H1 (cell line): Measurements from ENCODE around the gene TIMP3. TPM values are rescaled to one million over a fixed set of nuclear protein-coding genes. Genes with fewer than 3 reads are reported as not detected.

Source experiments
- CTCF ChIA-PET: fragments of 300-600 bp; sonication (Branson Sonifier 250); formaldehyde crosslinking; loops from one replicate; lab custom pipeline; 2021; ENCODE audit not compliant: partially characterized antibody; lab: Charles Lee
- POLR2A ChIA-PET: fragments of 300-600 bp; sonication (Branson Sonifier 250); formaldehyde crosslinking; loops from one replicate; lab custom pipeline; 2021; ENCODE audit warnings: inconsistent platforms; ENCODE audit not compliant: partially characterized antibody; lab: Charles Lee
- DNase-seq, 2 experiments: peaks; one replicate each; pipeline versions ENCODE4 v3.0.0 to v3.0.0-alpha.2; 2010 to 2022; ENCODE audit warnings: low spot score in 2 of 2, low read depth in 1 of 2, mixed read lengths in 1 of 2
- FAIRE-seq: peaks from 2 replicates; lab custom pipeline; 2011; peaks lifted over from hg19 to GRCh38; lab: Jason Lieb, UNC
- H2AFZ ChIP-seq: 2 replicates; pipeline ENCODE4 v1.8.1; 2012; ENCODE audit warnings: low read length, inconsistent platforms
- H2AK5ac ChIP-seq: 2 replicates; pipeline ENCODE4 v1.6.1; 2013; ENCODE audit warnings: low read depth, low read length
- H2BK120ac ChIP-seq: replicated peaks from 2 replicates; pipeline ENCODE3; 2013; ENCODE audit warnings: low read depth, low read length, inconsistent platforms
- H2BK12ac ChIP-seq: 2 replicates; pipeline ENCODE4 v1.6.1; 2013; ENCODE audit warnings: low read depth, low read length
- H2BK15ac ChIP-seq: 2 replicates; pipeline ENCODE4 v1.6.1; 2013; ENCODE audit warnings: low read length
- H2BK20ac ChIP-seq: 2 replicates; pipeline ENCODE4 v1.6.1; 2013; ENCODE audit warnings: low read length
- H2BK5ac ChIP-seq: 2 replicates; pipeline ENCODE4 v1.6.1; 2013; ENCODE audit warnings: low read depth, low read length
- H3K14ac ChIP-seq: 2 replicates; pipeline ENCODE4 v1.6.1; 2013; ENCODE audit warnings: inconsistent platforms; ENCODE audit not compliant: insufficient read length
- H3K18ac ChIP-seq: 2 replicates; pipeline ENCODE4 v1.6.1; 2013; ENCODE audit warnings: low read length; ENCODE audit errors: extremely low read depth
- H3K23ac ChIP-seq: 2 replicates; pipeline ENCODE4 v1.6.1; 2013; ENCODE audit warnings: inconsistent platforms; ENCODE audit not compliant: insufficient read length
- H3K23me2 ChIP-seq: 2 replicates; pipeline ENCODE4 v1.6.1; 2013; ENCODE audit warnings: low read depth, low read length
- H3K27ac ChIP-seq: 2 replicates; pipeline ENCODE4 v1.6.1; 2011; ENCODE audit warnings: low read depth, low read length, inconsistent platforms
- H3K27me3 ChIP-seq, 4 experiments: replicated peaks in 1 of 4; 1 replicate in 1 of 4; 2 replicates in 3 of 4; pipeline versions ENCODE4 v1.6.1 to v1.8.1; 2011 to 2013; ENCODE audit warnings: low read length in 3 of 4, mild to moderate bottlenecking in 3 of 4, inconsistent platforms in 2 of 4, mixed read lengths in 2 of 4, moderate library complexity in 1 of 4; ENCODE audit not compliant: control insufficient read depth in 3 of 4, insufficient read depth in 3 of 4; ENCODE audit errors: extremely low read depth in 1 of 4
- H3K36me3 ChIP-seq, 4 experiments: 2 replicates each; pipeline versions ENCODE4 v1.6.1 to v1.8.1; 2011 to 2013; ENCODE audit warnings: mild to moderate bottlenecking in 4 of 4, low read length in 3 of 4, moderate library complexity in 2 of 4, control low read depth in 1 of 4, inconsistent platforms in 1 of 4; ENCODE audit not compliant: insufficient read depth in 4 of 4, control insufficient read depth in 2 of 4
- H3K4ac ChIP-seq: replicated peaks from 2 replicates; pipeline ENCODE3; 2013; ENCODE audit warnings: low read length, low read depth, mixed read lengths, inconsistent platforms; ENCODE audit not compliant: insufficient read length
- H3K4me1 ChIP-seq, 4 experiments: replicated peaks in 1 of 4; 1 replicate in 1 of 4; 2 replicates in 3 of 4; pipeline versions ENCODE4 v1.6.1 to v1.8.1; 2011 to 2013; ENCODE audit warnings: low read length in 3 of 4, inconsistent platforms in 2 of 4, mixed read lengths in 1 of 4; ENCODE audit not compliant: insufficient read depth in 4 of 4, control insufficient read depth in 3 of 4
- H3K4me2 ChIP-seq, 2 experiments: 2 replicates each; pipeline versions ENCODE4 v1.6.1 to v1.8.1; 2011 to 2013; ENCODE audit warnings: low read depth in 2 of 2, low read length in 2 of 2, control low read depth in 1 of 2, inconsistent platforms in 1 of 2, mild to moderate bottlenecking in 1 of 2; ENCODE audit not compliant: insufficient read depth in 1 of 2
- H3K4me3 ChIP-seq, 4 experiments: fragments of 200-600, 300-600 bp in 1 of 4; sonication (generic), shearing (Covaris generic), sonication (Bioruptor Twin) in 1 of 4; 2 replicates each; pipeline versions ENCODE4 v1.5.1 to v1.8.1; 2011 to 2016; ENCODE audit warnings: low read length in 4 of 4, low read depth in 3 of 4, control low read depth in 2 of 4, inconsistent platforms in 2 of 4, mild to moderate bottlenecking in 2 of 4, mixed read lengths in 1 of 4, moderate library complexity in 1 of 4; ENCODE audit not compliant: insufficient read depth in 2 of 4; ENCODE audit errors: extremely low read depth in 1 of 4
- H3K56ac ChIP-seq: replicated peaks from 2 replicates; pipeline ENCODE3; 2013; ENCODE audit warnings: low read depth, mild to moderate bottlenecking, mixed read lengths, low read length, inconsistent platforms; ENCODE audit not compliant: insufficient read length
- H3K79me1 ChIP-seq: 2 replicates; pipeline ENCODE4 v1.6.1; 2013; ENCODE audit warnings: low read depth, low read length, control low read depth
- H3K79me2 ChIP-seq, 2 experiments: 2 replicates each; pipeline versions ENCODE4 v1.6.1 to v1.8.1; 2012 to 2013; ENCODE audit warnings: low read length in 2 of 2, mild to moderate bottlenecking in 2 of 2, inconsistent platforms in 1 of 2; ENCODE audit not compliant: insufficient read depth in 2 of 2, control insufficient read depth in 1 of 2
- H3K9ac ChIP-seq, 4 experiments: replicated peaks in 1 of 4; 1 replicate in 1 of 4; 2 replicates in 3 of 4; pipeline versions ENCODE4 v1.6.1 to v1.8.1; 2011 to 2013; ENCODE audit warnings: low read depth in 3 of 4, low read length in 3 of 4, control low read depth in 2 of 4, mild to moderate bottlenecking in 2 of 4, moderate library complexity in 2 of 4, inconsistent platforms in 1 of 4; ENCODE audit errors: extremely low read depth in 1 of 4
- H3K9me3 ChIP-seq, 2 experiments: 2 replicates each; pipeline versions ENCODE4 v1.6.1 to v1.8.1; 2012 to 2013; ENCODE audit warnings: mild to moderate bottlenecking in 2 of 2, moderate library complexity in 2 of 2, control low read depth in 1 of 2, inconsistent platforms in 1 of 2, low read depth in 1 of 2, low read length in 1 of 2, mixed read lengths in 1 of 2; ENCODE audit not compliant: insufficient read depth in 2 of 2
- H4K20me1 ChIP-seq, 2 experiments: replicated peaks in 1 of 2; 2 replicates each; pipeline versions ENCODE3 to v1.8.1; 2011 to 2013; ENCODE audit warnings: inconsistent platforms in 2 of 2, low read length in 2 of 2, mild to moderate bottlenecking in 1 of 2; ENCODE audit not compliant: insufficient read depth in 2 of 2, control insufficient read depth in 1 of 2
- H4K5ac ChIP-seq: 2 replicates; pipeline ENCODE4 v1.6.1; 2013; ENCODE audit warnings: low read length, low read depth, mixed read lengths, inconsistent platforms; ENCODE audit not compliant: insufficient read length
- H4K8ac ChIP-seq: 2 replicates; pipeline ENCODE4 v1.8.0; 2013; ENCODE audit warnings: mild to moderate bottlenecking, moderate library complexity, low read length, inconsistent platforms; ENCODE audit not compliant: insufficient read depth; ENCODE audit errors: extremely low read depth
- H4K91ac ChIP-seq: replicated peaks from 2 replicates; pipeline ENCODE3; 2013; ENCODE audit warnings: low read length, mixed read lengths, inconsistent platforms; ENCODE audit not compliant: insufficient read length
- CBX5 ChIP-seq: fragments of 300-800, 300-1000 bp; sonication (generic); IDR thresholded peaks from 2 replicates; pipeline ENCODE4 v1.7.1; 2016; ENCODE audit warnings: antibody characterized with exemption, low read length, low read depth
- CHD2 ChIP-seq: IDR thresholded peaks from 2 replicates; pipeline ENCODE4 v1.6.1; 2012; ENCODE audit warnings: low read length, improper control_type of control experiment
- CREB1 ChIP-seq: IDR thresholded peaks from 2 replicates; pipeline ENCODE4 v1.6.1; 2012; ENCODE audit warnings: inconsistent platforms
- GTF2F1 ChIP-seq: IDR thresholded peaks from 2 replicates; pipeline ENCODE4 v1.6.1; 2012; ENCODE audit warnings: low read depth, low read length, improper control_type of control experiment, borderline replicate concordance
- HDAC6 ChIP-seq: IDR thresholded peaks from one replicate; pipeline ENCODE4 v1.7.1; 2012; ENCODE audit warnings: low read depth, mild to moderate bottlenecking, inconsistent platforms, low read length, moderate library complexity
- JUND ChIP-seq: IDR thresholded peaks from 2 replicates; pipeline ENCODE4 v1.6.1; 2011; ENCODE audit warnings: mild to moderate bottlenecking, improper control_type of control experiment, low read length
- NRF1 ChIP-seq: IDR thresholded peaks from 2 replicates; pipeline ENCODE4 v1.6.1; 2011; ENCODE audit warnings: mild to moderate bottlenecking, low read depth, low read length, improper control_type of control experiment
- PHF8 ChIP-seq: fragments of 200-600 bp; sonication (generic); conservative IDR thresholded peaks from 2 replicates; pipeline ENCODE4 v1.7.1; 2012; ENCODE audit warnings: low read depth, mild to moderate bottlenecking, inconsistent platforms, low read length, moderate library complexity
- POU5F1 ChIP-seq: IDR thresholded peaks from 2 replicates; pipeline ENCODE4 v1.6.1; 2011; ENCODE audit warnings: low read depth, mild to moderate bottlenecking, low read length, moderate library complexity
- RNF2 ChIP-seq: fragments of 200-900, 300-1000 bp; sonication (generic); IDR thresholded peaks from 2 replicates; pipeline ENCODE4 v1.7.1; 2016; ENCODE audit warnings: borderline replicate concordance, low read depth, mild to moderate bottlenecking, antibody characterized with exemption, low read length; ENCODE audit not compliant: poor library complexity, severe bottlenecking; ENCODE audit errors: missing control alignments
- SIRT6 ChIP-seq: IDR thresholded peaks from one replicate; pipeline ENCODE4 v1.7.1; 2012; ENCODE audit warnings: low read length, inconsistent platforms
- SP2 ChIP-seq: IDR thresholded peaks from 2 replicates; pipeline ENCODE4 v1.6.1; 2012; ENCODE audit warnings: mild to moderate bottlenecking, low read length, inconsistent platforms
- SUZ12 ChIP-seq: fragments of 200-600 bp; sonication (generic); IDR thresholded peaks from 2 replicates; pipeline ENCODE4 v1.6.1; 2012; ENCODE audit warnings: mild to moderate bottlenecking, inconsistent platforms, low read length, moderate library complexity, mixed read lengths
- TAF7 ChIP-seq: optimal IDR thresholded peaks from 2 replicates; pipeline ENCODE3; 2011; ENCODE audit warnings: low read depth, mild to moderate bottlenecking, inconsistent platforms, low read length, moderate library complexity, borderline replicate concordance
- ZNF274 ChIP-seq: IDR thresholded peaks from 2 replicates; pipeline ENCODE4 v1.7.0; 2012; ENCODE audit warnings: low read length, borderline replicate concordance; ENCODE audit errors: extremely low read depth
- WGBS, 2 experiments: shearing (Covaris generic) in 1 of 2; methylation state at CpG; one replicate each; pipeline versions ENCODE4 v1.1.6 to v1.1.7; 2013 to 2015; ENCODE audit warnings: low lambda C conversion rate in 2 of 2, mixed read lengths in 2 of 2, inconsistent platforms in 1 of 2, low coverage in 1 of 2, missing lambda C conversion rate in 1 of 2; ENCODE audit not compliant: insufficient replicate concordance in 2 of 2, insufficient coverage in 1 of 2, insufficient read length in 1 of 2; ENCODE audit errors: extremely low coverage in 1 of 2, missing lambda C conversion rate in 1 of 2; 5-methylcytosine and 5-hydroxymethylcytosine counted together
- polyA plus RNA-seq, 7 experiments: library from polyadenylated mRNA; depleted of rRNA in 3 of 7; stranded (reverse) in 5 of 7; unstranded in 2 of 7; fragments of >200 nt in 5 of 7; fragments of 200-250 nt in 2 of 7; gene quantifications; 1 replicate in 5 of 7; 2 replicates in 1 of 7; 4 replicates in 1 of 7; pipeline versions ENCODE4 v1.2.1 to v1.2.3, GENCODE V29; 2011 to 2013; ENCODE audit warnings: missing spikeins in 2 of 7, mixed read lengths in 2 of 7
- total RNA-seq: library from RNA; stranded (reverse); fragmentation: NEBNext Ultra II Directional; extraction: Animal tissue kit (Norgen Biotek cat#: 25700); gene quantifications from 2 replicates; pipeline ENCODE4 v1.2.1, GENCODE V29; 2021

TIMP3 gene
- total and polyA plus RNA-seq, 2 of the 8 experiments (the other 6 are each of a cell fraction or from before 2014, with no cell fraction given): 1.3 to 4.7 TPM

DNA sequence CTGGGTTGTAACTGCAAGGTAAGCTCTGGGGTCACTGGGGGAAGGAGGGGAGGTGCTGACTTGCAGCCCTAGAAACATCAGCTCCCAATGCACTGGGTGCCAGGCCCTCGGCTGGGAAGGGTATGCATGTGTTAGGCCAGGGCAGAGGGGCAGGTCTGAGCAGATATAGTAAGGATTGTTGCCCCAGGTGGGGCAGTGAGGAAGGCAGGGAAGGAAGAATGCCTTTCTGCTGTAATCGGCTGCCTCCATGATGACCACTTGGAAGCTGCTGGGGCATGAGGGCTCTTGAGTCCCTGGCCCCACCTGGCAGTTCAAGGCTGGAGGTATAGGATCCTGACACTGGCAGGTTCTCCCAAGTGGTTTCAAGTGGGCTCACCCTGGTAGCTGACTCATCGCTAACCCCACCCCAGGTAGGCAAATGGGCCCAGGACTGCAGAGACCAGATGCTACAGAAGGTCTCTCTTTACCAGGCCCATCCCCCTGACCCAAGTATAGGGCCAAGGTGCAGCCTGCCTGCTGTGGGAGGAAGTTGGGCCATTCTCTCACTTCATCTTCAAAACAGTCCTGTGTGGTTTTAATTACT is 56.7 kb downstream of the TIMP3 start:
- H3K9ac ChIP-seq: no peak overlapping the region
- H2BK5ac ChIP-seq: no peak overlapping the region
- H3K9me3 ChIP-seq: no peaks in the 10 kb centered on the region
- H2BK15ac ChIP-seq: no peak overlapping the region
- peaks cover 2 to 28% (median 8%) of the 10 kb centered on the region in 4 experiments; a peak in 6 of 8 replicates for H3K36me3 ChIP-seq
- H3K23me2 ChIP-seq: no peaks in the 10 kb centered on the region
- H2AK5ac ChIP-seq: no peak overlapping the region
- no peaks in the 10 kb centered on the region for H3K79me2 ChIP-seq
- H3K4me1 ChIP-seq: no peaks in the 10 kb centered on the region
- 91% methylated on average over 3 of the region's 3 CpGs; no CpG with 5 or more reads in 1 of the 2 experiments for WGBS, 2 experiments
- POLR2A ChIA-PET: no interaction called here
- H3K79me1 ChIP-seq: no peaks in the 10 kb centered on the region
- CTCF ChIA-PET: interaction anchor here (1.1 to 1.7 kb wide), 2 partner anchors 93 to 128 kb away, joined by 4 to 5 read pairs; no protein-coding TSS in a partner anchor
- no peak overlapping the region for H3K4ac ChIP-seq
- H3K14ac ChIP-seq: no peak overlapping the region
- DNase-seq (no peak), FAIRE-seq (no peak)
- no peak overlapping the region; the same call in 1 of the 2 replicates for H4K8ac ChIP-seq
- no peak overlapping the region for H3K4me2 ChIP-seq
- no peak overlapping the region for H3K27ac ChIP-seq
- H2BK120ac ChIP-seq: no peak overlapping the region
- H2BK20ac ChIP-seq: no peak overlapping the region
- no peak overlapping the region for H3K56ac ChIP-seq
- no peak overlapping the region for H3K23ac ChIP-seq
- peaks cover 0 to 2% of the 10 kb centered on the region in 2 experiments for H4K20me1 ChIP-seq
- no peak overlapping the region for H3K18ac ChIP-seq
- no peak overlapping the region for H3K4me3 ChIP-seq
- no peak overlapping the region for H2BK12ac ChIP-seq
- no peak overlapping the region for H2AFZ ChIP-seq
- H4K5ac ChIP-seq: no peak overlapping the region
- no peak overlapping the region for H4K91ac ChIP-seq
- no peaks in the 10 kb centered on the region for H3K27me3 ChIP-seq
- TF ChIP-seq SIRT6 (no peak), ZNF274 (no peak), RNF2 (no peak), PHF8 (no peak), GTF2F1 (no peak), JUND (no peak), NRF1 (no peak), SUZ12 (no peak), HDAC6 (no peak), POU5F1 (no peak), CHD2 (no peak), CREB1 (no peak), TAF7 (no peak), SP2 (no peak), CBX5 (no peak)
